Cerebellar cortex (tissue), 1 donor: ENCODE data around the gene INPP1.

ENCODE experiments used
- DNase-seq: peaks from one replicate; pipeline ENCODE4 v3.0.0-alpha.2; 2015; ENCODE audit warnings: low spot score

The INPP1 gene

DNA sequence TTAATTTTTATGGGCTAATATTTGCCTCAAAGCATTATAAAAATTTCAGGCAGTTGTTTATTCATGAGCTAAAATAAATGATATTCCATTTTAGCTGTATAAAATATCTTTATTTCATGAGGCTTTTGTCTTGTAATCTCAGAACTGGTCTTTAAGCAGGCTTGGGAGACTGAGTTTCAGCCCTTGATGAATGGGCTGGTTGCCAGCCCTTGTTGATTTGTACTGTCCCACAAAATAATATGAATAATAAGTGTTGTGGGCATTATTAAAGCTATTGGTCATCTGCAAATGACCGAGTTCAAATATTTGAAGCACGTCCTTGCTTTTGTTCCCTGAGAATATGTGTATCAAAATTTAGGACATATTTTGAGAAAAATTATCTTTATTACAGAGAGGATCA lies 18.2 kb downstream of the INPP1 start:
- no peak for DNase-seq

- DNase-seq = no peak
These were observed 19.5 kb downstream of the INPP1 start for GRCh38 chr2:190362894-190363293.

DNA sequence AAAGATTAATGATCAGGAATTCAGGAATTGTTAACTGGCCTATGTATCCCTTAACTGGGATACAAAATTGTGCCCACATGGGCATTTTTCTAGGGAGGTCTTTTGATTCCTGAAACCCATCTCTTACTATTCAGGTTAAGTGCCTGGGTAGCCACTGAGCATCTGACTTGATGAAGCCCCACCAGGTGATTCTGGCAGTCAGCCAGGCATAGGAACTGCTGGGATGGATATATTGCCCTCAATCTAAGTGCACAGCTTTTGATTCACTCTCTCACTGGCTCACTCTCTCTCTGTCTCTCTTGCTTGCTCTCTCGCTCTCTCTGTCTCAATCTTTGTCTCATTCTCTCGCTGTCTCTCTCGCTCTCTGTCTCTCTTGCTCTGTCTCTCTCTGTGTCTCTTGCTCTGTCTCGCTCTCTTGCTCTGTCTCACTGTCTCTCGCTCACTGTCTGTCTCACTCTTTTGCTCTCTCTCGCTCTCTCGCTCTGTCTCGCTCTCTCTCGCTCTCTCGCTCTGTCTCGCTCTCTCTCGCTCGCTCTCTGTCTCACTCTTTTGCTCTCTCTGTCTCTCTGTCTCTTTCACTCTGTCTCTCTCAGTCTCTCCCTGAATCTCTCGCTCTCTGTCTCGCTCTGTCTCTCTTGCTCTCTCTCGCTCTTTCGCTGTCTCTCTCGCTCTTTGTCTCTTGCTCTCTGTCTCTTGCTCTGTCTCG lies 22.3 kb downstream of the INPP1 start:
- no peak for DNase-seq

DNA sequence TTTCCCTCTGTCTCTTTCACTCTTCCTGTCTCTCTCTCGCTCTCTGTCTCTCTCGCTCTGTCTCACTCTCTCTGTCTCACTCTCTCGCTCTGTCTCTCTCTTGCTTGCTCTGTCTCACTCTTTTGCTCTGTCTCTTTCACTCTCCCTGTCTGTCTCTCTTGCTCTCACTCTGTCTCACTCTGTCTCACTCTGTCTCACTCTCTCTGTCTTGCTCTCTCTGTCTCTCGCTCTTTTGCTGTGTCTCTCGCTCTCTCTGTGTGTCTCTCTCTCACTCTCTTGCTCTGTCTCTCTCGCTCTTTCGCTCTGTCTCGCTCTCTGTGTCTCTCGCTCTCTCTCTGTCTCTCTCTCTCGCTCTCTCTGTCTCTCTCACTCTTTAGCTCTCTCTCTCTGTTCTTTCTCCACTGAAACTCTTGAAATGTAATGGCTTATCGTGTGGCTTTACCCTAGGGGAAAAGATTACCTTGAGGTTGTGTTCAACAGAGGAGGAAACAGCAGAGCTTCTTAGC lies 22.9 kb downstream of the INPP1 start:
- DNase-seq = no peak

DNA sequence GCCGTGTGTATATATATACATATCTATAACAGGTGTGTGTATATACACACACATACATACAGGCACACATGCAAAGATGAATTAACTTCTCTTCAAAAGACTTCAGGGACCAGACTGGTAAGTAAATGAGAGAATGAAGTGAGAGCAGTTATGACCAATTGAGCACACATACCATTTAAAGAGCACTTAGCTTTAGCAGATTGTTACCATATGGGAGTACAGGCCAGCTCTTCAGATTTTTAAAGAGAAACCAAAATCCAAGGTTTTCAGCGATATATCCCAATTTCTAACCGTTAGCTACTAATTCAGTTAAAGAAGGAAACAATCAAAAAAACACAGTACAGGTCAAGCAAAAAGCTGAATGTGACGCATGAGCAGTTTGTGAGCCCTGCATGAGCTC lies 23.7 kb downstream of the INPP1 start:
- DNase-seq = no peak

- DNase-seq = no peak
These were observed 26.2 kb downstream of the INPP1 start for GRCh38 chr2:190369635-190370034.

DNA sequence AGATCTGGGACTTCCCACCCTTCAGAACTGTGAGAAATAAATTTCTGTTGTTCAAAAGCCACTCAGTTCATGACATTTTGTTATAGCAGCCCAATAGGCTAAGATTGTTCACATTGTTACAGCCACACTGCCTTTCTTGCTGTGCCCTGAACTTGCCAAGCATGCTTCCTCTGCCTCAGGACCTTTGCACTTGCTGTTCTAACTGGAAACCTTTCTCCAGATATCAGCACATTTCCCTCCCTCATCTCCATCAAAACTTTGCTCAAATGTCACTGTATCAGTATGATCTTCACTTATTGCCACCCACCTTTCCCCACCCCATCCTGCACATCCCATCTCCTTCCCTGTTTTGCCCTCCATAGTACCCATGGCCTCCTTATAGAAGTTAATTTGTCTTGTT lies 32.7 kb downstream of the INPP1 start:
- DNase-seq = no peak

DNA sequence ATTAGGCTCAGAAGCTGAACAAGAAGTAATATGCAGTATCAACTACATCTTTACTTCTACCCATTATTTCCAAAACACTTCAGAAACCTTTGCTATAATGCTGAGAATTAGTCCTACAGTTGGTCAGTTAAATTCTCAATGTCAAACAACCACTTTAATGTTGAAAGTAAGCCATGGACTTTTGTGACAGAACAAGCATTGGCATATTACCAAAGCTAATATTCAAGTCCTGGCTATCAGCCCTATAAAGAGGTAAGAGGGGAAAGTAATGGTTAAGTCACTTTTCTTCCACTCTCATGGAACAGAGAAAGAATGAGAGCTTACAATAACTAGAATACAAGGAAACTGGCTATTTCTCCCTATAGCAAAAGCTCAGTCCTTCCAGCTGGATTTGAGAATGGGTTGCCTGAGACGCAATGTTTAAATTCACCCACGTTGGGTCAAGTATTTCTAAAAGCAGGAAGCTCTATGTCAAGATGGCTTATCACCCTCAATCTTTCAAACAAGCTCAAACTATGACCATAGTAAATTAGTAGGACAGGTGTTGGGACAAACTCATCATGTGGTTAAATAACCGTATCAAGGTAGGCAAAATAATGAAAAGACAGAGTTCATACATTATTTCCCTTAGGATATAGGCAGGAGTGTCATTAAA lies 33.3 kb downstream of the INPP1 start:
- DNase-seq = no peak

GRCh38 chr2:190378880-190379237 lies 35.5 kb downstream of the INPP1 start:
- DNase-seq = no peak

GRCh38 chr2:190379249-190379964 lies 36.0 kb downstream of the INPP1 start:
- no peak for DNase-seq

DNA sequence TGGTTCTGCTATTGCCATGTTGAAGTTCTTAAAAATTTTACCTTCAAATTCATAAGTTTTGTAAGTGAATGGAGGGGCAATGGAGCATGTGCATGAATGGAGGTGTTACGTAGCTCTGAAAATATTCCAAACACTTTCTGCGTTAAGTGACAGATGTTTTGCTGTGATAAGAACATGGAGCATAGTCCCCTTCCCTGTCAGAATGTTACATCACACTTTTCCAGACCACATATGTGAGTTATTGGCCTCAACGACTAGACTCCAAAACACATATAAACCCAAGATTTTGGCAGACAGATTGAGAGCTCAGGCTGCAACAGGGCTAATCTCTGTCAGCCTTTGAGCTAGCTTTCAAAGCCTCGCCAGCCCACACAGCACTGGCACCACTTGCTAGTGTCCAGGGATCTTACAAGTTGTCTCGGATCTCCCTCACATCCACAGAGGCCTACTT lies 37.6 kb downstream of the INPP1 start:
- no peak for DNase-seq

DNA sequence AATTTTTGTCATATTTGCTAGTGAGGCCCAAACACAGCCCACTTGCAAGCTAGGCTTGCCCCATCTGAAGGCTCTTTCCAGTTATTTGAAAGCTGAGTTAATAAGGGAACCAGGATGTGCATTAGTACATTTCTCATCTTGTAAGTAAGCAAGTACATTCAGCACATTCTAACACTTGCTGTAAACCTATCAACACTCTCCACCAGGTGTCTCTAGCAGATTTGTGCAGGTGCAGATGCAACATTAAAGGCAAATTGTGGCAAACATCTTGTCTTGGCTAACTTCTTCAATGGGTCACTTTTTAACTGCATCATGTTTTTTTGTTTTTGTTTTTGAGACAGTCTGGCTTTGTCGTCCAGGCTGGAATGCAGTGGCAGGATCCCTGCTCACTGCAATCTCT lies 39.5 kb downstream of the INPP1 start:
- DNase-seq = peak; percentile 85

- DNase-seq = no peak
These were observed 44.0 kb downstream of the INPP1 start for GRCh38 chr2:190387422-190387821.

GRCh38 chr2:190396271-190396670 lies 52.9 kb downstream of the INPP1 start:
- no peak for DNase-seq

DNA sequence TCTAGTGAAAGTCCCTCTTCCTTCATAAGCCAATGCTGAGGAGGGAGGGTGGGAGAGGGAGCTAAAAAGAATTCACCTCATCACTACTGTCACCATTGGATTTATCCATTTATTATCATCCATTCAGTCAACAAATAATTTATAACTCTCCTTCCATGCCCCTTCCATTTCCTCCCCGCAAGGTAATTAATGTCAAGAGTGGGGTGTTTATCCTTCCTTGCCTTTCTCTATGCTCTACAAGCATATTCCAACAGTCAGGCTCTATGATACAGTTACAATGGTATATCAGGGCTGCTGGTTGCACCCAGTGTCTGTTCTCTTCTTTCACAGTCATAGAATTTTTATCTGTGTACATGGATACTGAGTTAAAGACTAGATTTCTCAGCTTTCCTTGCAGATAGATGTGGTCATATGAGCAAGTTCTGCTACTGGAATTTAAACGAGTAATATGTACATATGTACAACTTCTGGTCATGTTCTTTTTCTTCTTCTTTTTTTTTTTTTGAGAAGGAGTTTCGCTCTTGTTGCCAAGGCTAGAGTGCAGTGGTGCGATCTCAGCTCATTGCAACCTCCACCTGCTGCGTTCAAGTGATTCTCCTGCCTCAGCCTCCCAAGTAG lies 59.7 kb downstream of the INPP1 start:
- no peak for DNase-seq

GRCh38 chr2:190404487-190404886 lies 61.1 kb downstream of the INPP1 start:
- no peak for DNase-seq

DNA sequence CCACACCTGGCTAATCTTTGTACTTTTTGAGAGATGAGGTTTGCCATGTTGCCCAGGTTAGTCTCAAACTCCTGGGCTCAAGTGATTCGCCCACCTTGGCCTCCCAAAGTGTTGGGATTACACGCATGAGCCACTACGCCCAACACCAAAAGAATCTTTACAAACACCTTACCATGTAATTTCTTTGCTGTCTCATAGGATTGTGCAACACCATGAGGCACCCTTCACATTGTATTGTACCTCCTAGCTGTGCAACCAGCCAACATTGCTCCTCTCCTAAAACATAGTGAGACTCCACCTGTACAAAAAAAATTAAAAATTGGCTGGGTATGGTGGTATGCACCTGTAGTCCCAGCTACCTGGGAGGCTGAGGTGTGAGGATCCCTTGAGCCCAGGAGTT lies 61.7 kb downstream of the INPP1 start:
- no peak for DNase-seq

DNA sequence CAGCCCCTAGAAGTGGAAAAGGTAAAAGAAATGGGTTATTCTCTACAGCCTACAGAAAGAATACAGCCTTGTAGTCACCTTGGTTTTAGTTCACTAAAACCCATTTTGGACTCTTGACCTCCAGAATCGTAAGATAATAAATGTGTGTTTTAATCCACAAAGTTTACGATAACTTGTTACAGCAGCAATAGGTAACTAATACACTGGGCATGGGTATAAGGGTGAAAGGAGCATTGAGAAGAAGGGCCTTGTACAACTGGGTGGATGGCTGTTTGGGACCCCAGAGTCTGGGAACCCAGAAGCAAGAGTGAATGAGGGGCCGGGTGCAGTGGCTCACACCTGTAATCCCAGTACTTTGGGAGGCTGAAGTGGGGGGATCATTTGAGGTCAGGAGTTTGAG lies 62.6 kb downstream of the INPP1 start:
- DNase-seq = no peak

DNA sequence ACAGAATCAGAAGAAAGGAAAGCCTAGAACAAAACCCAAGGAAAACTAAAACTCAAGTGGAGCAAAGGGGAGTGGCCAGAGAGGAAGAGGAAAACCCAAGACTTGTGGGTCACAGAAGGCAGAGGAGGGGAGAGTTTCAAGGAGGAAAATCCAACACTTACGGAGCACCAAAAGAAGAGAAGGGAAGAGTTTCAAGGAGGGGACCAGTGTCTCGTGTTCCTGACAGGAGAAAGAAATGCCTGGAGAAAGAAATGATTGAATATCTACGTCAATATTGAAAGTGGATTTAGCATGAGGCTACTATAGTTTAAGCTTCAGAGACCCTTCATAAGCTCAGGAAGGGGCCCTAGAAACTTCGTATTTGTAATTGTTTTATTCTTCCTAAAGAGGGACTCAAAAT lies 63.4 kb downstream of the INPP1 start:
- no peak for DNase-seq

GRCh38 chr2:190407246-190407661 lies 63.9 kb downstream of the INPP1 start:
- peak; percentile 31 for DNase-seq

GRCh38 chr2:190407662-190408537 lies 64.5 kb downstream of the INPP1 start, which contains the start of gene MFSD6:
MFSD6 (plus strand) TSS chr2:190408355; CDS start chr2:190436030, 27,675 bp downstream.
- peak; percentile 46 for DNase-seq
